GM23338 (cell line): Measurements from ENCODE around the gene NKX2-1. TPM values are rescaled to one million over a fixed set of nuclear protein-coding genes. Genes with fewer than 3 reads are reported as not detected.
A peak's percentile ranks its signal among the peaks of the same experiment; 100 is the strongest.

Experiments
- ATAC-seq: fragments of 200-7000 bp; cut with Tn5 transposase; 3 replicates; pipeline ENCODE4 v1.9.1; 2020
- DNase-seq: peaks from one replicate; pipeline ENCODE4 v3.0.0-alpha.2; 2015; ENCODE audit warnings: low spot score
- H2AFZ ChIP-seq: fragments of 200-600 bp; sonication (generic); 2 replicates; pipeline ENCODE4 v1.8.0; 2016; ENCODE audit warnings: antibody characterized with exemption, mild to moderate bottlenecking, moderate library complexity
- H3F3A ChIP-seq: fragments of 200-600 bp; sonication (generic); replicated peaks from 2 replicates; pipeline ENCODE4 v1.8.0; 2017; ENCODE audit warnings: antibody characterized with exemption, mixed run types, low read depth
- H3K27ac ChIP-seq: fragments of 200-600 bp; sonication (generic); 2 replicates; pipeline ENCODE4 v1.6.1; 2016; ENCODE audit warnings: low read depth
- H3K27me3 ChIP-seq: fragments of 200-600 bp; sonication (generic); 2 replicates; pipeline ENCODE4 v1.8.0; 2016; ENCODE audit warnings: mild to moderate bottlenecking, mixed run types, moderate library complexity; ENCODE audit not compliant: insufficient read depth
- H3K36me3 ChIP-seq: fragments of 200-600 bp; sonication (generic); 2 replicates; pipeline ENCODE4 v1.8.0; 2016; ENCODE audit warnings: mild to moderate bottlenecking; ENCODE audit not compliant: insufficient read depth
- H3K4me1 ChIP-seq: fragments of 200-600 bp; sonication (generic); 2 replicates; pipeline ENCODE4 v1.8.0; 2016; ENCODE audit warnings: mild to moderate bottlenecking, moderate library complexity; ENCODE audit not compliant: insufficient read depth
- H3K4me2 ChIP-seq: fragments of 200-600 bp; sonication (generic); 2 replicates; pipeline ENCODE4 v1.7.1; 2017; ENCODE audit warnings: mixed run types
- H3K4me3 ChIP-seq: fragments of 200-600 bp; sonication (generic); 2 replicates; pipeline ENCODE4 v1.6.1; 2016; ENCODE audit warnings: mixed run types
- H3K79me2 ChIP-seq: fragments of 200-600 bp; sonication (generic); replicated peaks from 2 replicates; pipeline ENCODE4 v1.8.0; 2017; ENCODE audit warnings: mild to moderate bottlenecking; ENCODE audit not compliant: insufficient read depth
- H3K9me2 ChIP-seq: fragments of 200-600 bp; sonication (generic); 2 replicates; pipeline ENCODE4 v1.8.0; 2017; ENCODE audit not compliant: insufficient read depth
- H4K20me1 ChIP-seq: fragments of 200-600 bp; sonication (generic); replicated peaks from 2 replicates; pipeline ENCODE4 v1.8.0; 2017; ENCODE audit warnings: mild to moderate bottlenecking; ENCODE audit not compliant: insufficient read depth
- H3K27ac Mint-ChIP-seq: 2 replicates; pipeline ENCODE4 v1.8.0; 2020; ENCODE audit warnings: inconsistent platforms, mild to moderate bottlenecking, moderate library complexity, mixed read lengths
- H3K27me3 Mint-ChIP-seq: 3 replicates; pipeline ENCODE4 v1.8.0; 2022; ENCODE audit warnings: low read depth, mild to moderate bottlenecking, moderate library complexity, mixed read lengths, inconsistent platforms; ENCODE audit not compliant: insufficient read depth, poor library complexity
- H3K36me3 Mint-ChIP-seq: 3 replicates; pipeline ENCODE4 v1.8.0; 2021; ENCODE audit warnings: low read depth, mild to moderate bottlenecking, inconsistent platforms, moderate library complexity, mixed read lengths
- H3K4me1 Mint-ChIP-seq: 3 replicates; pipeline ENCODE4 v1.8.0; 2020; ENCODE audit warnings: mild to moderate bottlenecking, inconsistent platforms, mixed read lengths
- H3K4me3 Mint-ChIP-seq: 3 replicates; pipeline ENCODE4 v1.8.0; 2021; ENCODE audit warnings: moderate library complexity, mild to moderate bottlenecking, inconsistent platforms, mixed read lengths
- H3K9me3 Mint-ChIP-seq: 3 replicates; pipeline ENCODE4 v1.8.0; 2020; ENCODE audit warnings: moderate library complexity, mild to moderate bottlenecking, inconsistent platforms, mixed read lengths
- EZH2 ChIP-seq: fragments of 200-600 bp; sonication (generic); IDR thresholded peaks from one replicate; pipeline ENCODE4 v1.8.0; 2017; ENCODE audit warnings: antibody characterized with exemption, mild to moderate bottlenecking, low read depth; ENCODE audit not compliant: unreplicated experiment
- EZH2phosphoT487 ChIP-seq: fragments of 200-600 bp; sonication (generic); IDR thresholded peaks from one replicate; pipeline ENCODE4 v1.8.1; 2018; ENCODE audit warnings: antibody characterized with exemption; ENCODE audit not compliant: unreplicated experiment
- NANOG ChIP-seq: IDR thresholded peaks from 2 replicates; pipeline ENCODE4 v1.6.1; 2016; ENCODE audit warnings: antibody characterized with exemption, borderline replicate concordance
- polyA plus RNA-seq: library from polyadenylated mRNA; unstranded; fragments of >200 nt; fragmentation: Nextera tagmentation; extraction: Ambion mirVana; gene quantifications from 2 replicates; pipeline ENCODE4 v1.2.1, GENCODE V29; 2016
- total RNA-seq: library from RNA; depleted of rRNA; stranded (reverse); fragments of >200 nt; shearing (Covaris generic); gene quantifications from 2 replicates; pipeline ENCODE4 v1.2.3, GENCODE V29; 2014
- TF ChIP-seq, protein P1 (sequence below): IDR thresholded peaks from one replicate; pipeline ENCODE4 v1.6.1; 2018; ENCODE audit warnings: antibody characterized with exemption; ENCODE audit not compliant: unreplicated experiment

NKX2-1 gene
- total and polyA plus RNA-seq, 2 experiments from 2014 or later: not detected

- Mint-ChIP-seq H3K9me3 (peaks cover 4% of the 10 kb centered on the region; the same call in 1 of the 3 replicates), H3K27me3 (peaks cover 97% of the 10 kb centered on the region), H3K4me1 (peaks cover 50% of the 10 kb centered on the region), H3K27ac (no peak overlapping the region), H3K36me3 (no peaks in the 10 kb centered on the region), H3K4me3 (peak overlapping the region; percentile 60)
- Histone ChIP-seq H3K79me2 (no peaks in the 10 kb centered on the region), H3K4me2 (peak overlapping the region; percentile 77), H3K27me3 (peaks cover 100% of the 10 kb centered on the region), H3K27ac (no peak overlapping the region), H3K9me2 (no peaks in the 10 kb centered on the region), H2AFZ (no peak overlapping the region), H3K36me3 (no peaks in the 10 kb centered on the region), H3K4me1 (peaks cover 50% of the 10 kb centered on the region), H3K4me3 (peak overlapping the region; percentile 48), H3F3A (peaks cover 27% of the 10 kb centered on the region), H4K20me1 (peaks cover 27% of the 10 kb centered on the region)
- TF ChIP-seq NANOG: peak; percentile 57; the same call in 1 of the 2 replicates
- TF ChIP-seq, protein P1, sequence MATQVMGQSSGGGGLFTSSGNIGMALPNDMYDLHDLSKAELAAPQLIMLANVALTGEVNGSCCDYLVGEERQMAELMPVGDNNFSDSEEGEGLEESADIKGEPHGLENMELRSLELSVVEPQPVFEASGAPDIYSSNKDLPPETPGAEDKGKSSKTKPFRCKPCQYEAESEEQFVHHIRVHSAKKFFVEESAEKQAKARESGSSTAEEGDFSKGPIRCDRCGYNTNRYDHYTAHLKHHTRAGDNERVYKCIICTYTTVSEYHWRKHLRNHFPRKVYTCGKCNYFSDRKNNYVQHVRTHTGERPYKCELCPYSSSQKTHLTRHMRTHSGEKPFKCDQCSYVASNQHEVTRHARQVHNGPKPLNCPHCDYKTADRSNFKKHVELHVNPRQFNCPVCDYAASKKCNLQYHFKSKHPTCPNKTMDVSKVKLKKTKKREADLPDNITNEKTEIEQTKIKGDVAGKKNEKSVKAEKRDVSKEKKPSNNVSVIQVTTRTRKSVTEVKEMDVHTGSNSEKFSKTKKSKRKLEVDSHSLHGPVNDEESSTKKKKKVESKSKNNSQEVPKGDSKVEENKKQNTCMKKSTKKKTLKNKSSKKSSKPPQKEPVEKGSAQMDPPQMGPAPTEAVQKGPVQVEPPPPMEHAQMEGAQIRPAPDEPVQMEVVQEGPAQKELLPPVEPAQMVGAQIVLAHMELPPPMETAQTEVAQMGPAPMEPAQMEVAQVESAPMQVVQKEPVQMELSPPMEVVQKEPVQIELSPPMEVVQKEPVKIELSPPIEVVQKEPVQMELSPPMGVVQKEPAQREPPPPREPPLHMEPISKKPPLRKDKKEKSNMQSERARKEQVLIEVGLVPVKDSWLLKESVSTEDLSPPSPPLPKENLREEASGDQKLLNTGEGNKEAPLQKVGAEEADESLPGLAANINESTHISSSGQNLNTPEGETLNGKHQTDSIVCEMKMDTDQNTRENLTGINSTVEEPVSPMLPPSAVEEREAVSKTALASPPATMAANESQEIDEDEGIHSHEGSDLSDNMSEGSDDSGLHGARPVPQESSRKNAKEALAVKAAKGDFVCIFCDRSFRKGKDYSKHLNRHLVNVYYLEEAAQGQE: no peak
- peak; percentile 61 for ATAC-seq
- peak; percentile 84 for DNase-seq
Observed at GRCh38 chr14:36504771-36505175, 15.3 kb downstream of the NKX2-1 start.

DNA sequence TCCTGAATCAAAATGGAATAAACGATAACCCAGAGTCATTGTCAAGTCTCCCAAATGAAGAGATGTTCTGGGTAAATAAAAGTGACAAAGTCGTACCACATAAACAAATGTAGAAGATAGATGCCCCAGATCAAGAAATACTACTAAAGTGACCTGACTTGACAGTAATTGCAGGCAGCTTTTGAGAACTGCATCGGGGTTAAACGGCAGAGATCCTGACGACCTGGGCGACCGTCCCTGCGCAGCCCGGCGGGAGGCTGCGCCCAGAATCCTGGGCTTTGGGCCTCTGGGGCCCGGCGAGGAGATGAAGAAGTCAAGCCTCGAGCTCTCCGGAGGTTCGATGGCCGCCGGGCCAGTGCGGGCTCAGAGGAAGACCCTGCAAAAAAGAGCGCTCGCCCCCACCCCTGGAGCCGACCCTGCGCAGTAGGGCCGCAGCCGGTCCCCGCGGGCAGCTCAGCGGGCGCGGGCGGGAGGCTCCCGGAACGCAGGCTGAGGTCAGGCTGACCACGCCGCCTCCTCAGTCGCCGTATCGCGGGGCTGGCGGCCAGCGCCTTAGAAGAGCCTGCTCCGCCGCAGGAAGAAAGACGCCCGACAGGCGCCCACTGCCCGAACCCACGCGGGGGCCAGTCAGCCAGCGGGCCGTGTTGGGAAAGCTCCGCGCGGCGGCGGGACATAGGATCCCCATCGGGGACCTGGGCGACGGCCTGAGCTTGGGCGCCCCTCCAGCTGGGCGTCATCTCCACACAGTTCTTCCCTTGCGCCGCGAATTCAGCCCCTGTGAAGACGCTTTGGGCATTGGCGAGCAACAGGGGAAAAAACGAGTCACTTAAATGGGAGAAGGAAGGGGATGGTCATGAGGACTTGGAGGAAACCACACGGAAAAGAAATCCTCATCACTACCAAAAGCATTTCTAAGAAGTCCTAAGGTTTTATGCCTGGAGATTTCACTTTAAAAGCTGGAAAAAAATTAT lies 16.0 kb downstream of the NKX2-1 start:
- Mint-ChIP-seq H3K36me3 (no peaks in the 10 kb centered on the region), H3K9me3 (peaks cover 4% of the 10 kb centered on the region; the same call in 1 of the 3 replicates), H3K4me3 (peak overlapping the region; percentile 60), H3K4me1 (peaks cover 44% of the 10 kb centered on the region), H3K27ac (no peak overlapping the region), H3K27me3 (peaks cover 95% of the 10 kb centered on the region)
- Histone ChIP-seq H3K4me1 (peaks cover 43% of the 10 kb centered on the region), H3K4me2 (peak overlapping the region; percentile 77), H3K79me2 (no peaks in the 10 kb centered on the region), H3K27ac (no peak overlapping the region), H3K36me3 (no peaks in the 10 kb centered on the region), H3K9me2 (no peaks in the 10 kb centered on the region), H3K27me3 (peaks cover 100% of the 10 kb centered on the region), H3K4me3 (peak overlapping the region; percentile 48), H4K20me1 (peaks cover 22% of the 10 kb centered on the region), H3F3A (peaks cover 19% of the 10 kb centered on the region), H2AFZ (no peak overlapping the region)
- ATAC-seq (peak; percentile 16), DNase-seq (peak; percentile 57)
- peak; percentile 66 for TF ChIP-seq EZH2phosphoT487
- TF ChIP-seq EZH2: peak; percentile 89
- no peak for TF ChIP-seq NANOG
